Erythroblast (primary cell): ENCODE measurements around the gene A3GALT2.

Experiments used
- GATA1 ChIP-seq: IDR thresholded peaks from 2 replicates; pipeline ENCODE4 v1.6.1; 2011; ENCODE audit warnings: low read depth, mild to moderate bottlenecking, control low read depth, low read length, moderate library complexity
- POLR2A ChIP-seq: IDR thresholded peaks from 2 replicates; pipeline ENCODE4 v1.6.1; 2011; ENCODE audit warnings: mild to moderate bottlenecking, low read length

GRCh38 chr1:33321178-33321577 is 280 bp upstream of the A3GALT2 start:
- TF ChIP-seq POLR2A (no peak), GATA1 (no peak)
